ENCODE measurements around the gene FOXB1. TPM values are rescaled to one million over a fixed set of nuclear protein-coding genes. Genes with fewer than 3 reads are reported as not detected.

The FOXB1 gene
- total and polyA plus RNA-seq, 9 of the 15 experiments (the other 6 are each of a cell fraction or from before 2014, with no cell fraction given): not detected

DNA sequence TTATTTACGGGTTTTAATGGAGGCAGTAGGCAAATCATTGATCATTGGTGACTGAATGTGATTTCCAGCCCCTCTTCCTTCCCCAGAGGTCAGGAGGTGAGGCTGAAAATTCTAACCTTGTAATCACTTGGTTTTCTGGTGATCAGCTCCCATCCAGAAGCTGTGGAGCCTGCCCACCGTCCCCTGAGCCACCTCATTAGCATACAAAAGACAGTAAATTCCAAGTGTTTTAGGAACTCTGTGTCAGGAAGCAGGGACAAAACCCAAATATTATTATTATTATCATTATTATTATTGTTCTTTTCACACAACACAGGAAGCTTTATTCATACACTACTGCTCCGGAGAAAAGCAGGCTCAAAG lies 18.2 kb downstream of the FOXB1 start:
- Histone ChIP-seq H3K36me3 (ENCODE audit: control insufficient read depth, insufficient read depth, low read length) (no peaks in the 10 kb centered on the region), H3K4me2 (ENCODE audit: insufficient read depth, low read length) (no peak overlapping the region), H3K9me3 (replicated peaks; ENCODE audit: control insufficient read depth, insufficient read depth, low read depth, low read length) (no peaks in the 10 kb centered on the region), H3K27me3 (ENCODE audit: control insufficient read depth in 2 of 2, insufficient read depth in 2 of 2, low read length in 2 of 2) (0 out of 5 replicates have a peak, but pooled peaks cover 0 to 4% of the 10 kb centered on the region in 2 experiments), H3K9ac (ENCODE audit: insufficient read depth in 1 of 2, low read depth in 2 of 2, low read length in 2 of 2) (no peak overlapping the region), H3K27ac (ENCODE audit: extremely low read depth, low read depth, low read length) (no peak overlapping the region), H3K4me1 (replicated peaks in 1 of 2; ENCODE audit: control insufficient read depth in 2 of 2, insufficient read depth in 2 of 2, low read length in 2 of 2) (no peaks in the 10 kb centered on the region; a peak in 1 of 5 replicates), H3K4me3 (no peak overlapping the region), H2AFZ (ENCODE audit: low read depth, low read length) (no peak overlapping the region), H3K9me1 (ENCODE audit: control insufficient read depth, insufficient read depth, low read length) (no peaks in the 10 kb centered on the region), H3K79me2 (ENCODE audit: control insufficient read depth, insufficient read depth, low read length) (no peaks in the 10 kb centered on the region), H4K20me1 (replicated peaks; ENCODE audit: control insufficient read depth, insufficient read depth, low read length) (no peaks in the 10 kb centered on the region)
- DNase-seq (ENCODE audit: extremely low read depth in 1 of 4, low spot score in 3 of 4) (no peak), FAIRE-seq (no peak), ATAC-seq (no peak)
- intact Hi-C loops (cut with micrococcal nuclease) (no loop called here), in situ Hi-C loops (cut with MboI) (no loop called here)
- TF ChIP-seq SRSF9 (IDR thresholded peaks at IDR 0.05; ENCODE audit: borderline replicate concordance, low read depth, low read length) (no peak), MEF2D (tag; conservative IDR thresholded peaks at IDR 0.05; ENCODE audit: low read depth) (no peak), FIP1L1 (IDR thresholded peaks at IDR 0.05; ENCODE audit: low read depth, low read length, poor library complexity, severe bottlenecking) (no peak), ERF (CRISPR knock-in tag; IDR thresholded peaks at IDR 0.05) (no peak)
- ChIA-PET POLR2A (no interaction called here), CTCF (ENCODE audit: low intra/inter-chr PET ratio) (no interaction called here)
- BruUV-seq (replicated peaks): no TSS peak
- WGBS (ENCODE audit: insufficient coverage, low coverage, missing lambda C conversion rate): 5% methylated on average over 3 of the region's 3 CpGs

DNA sequence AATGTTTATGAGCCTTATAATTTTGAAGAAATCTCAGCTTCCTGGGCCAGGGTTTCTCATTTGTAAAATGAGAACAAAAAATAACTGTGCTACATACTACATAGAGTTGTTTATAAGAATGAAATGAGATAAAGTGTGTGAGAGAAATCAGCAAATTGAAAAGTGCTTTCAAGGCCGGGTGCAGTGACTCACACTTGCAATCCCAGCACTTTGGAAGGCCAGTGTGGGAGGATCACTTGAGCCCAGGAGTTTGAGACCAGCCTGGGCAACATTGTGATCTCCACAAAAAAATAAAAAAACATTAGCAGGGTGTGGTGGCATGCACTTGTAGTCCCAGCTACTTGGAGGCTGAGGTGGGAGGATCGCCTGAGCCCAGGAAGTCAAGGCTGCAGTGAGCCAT lies 22.4 kb downstream of the FOXB1 start:
- no peaks in the 10 kb centered on the region for H3K9me1 ChIP-seq (ENCODE audit: control insufficient read depth, insufficient read depth, low read length)
- ChIA-PET POLR2A (no interaction called here), CTCF (ENCODE audit: low intra/inter-chr PET ratio) (no interaction called here)
- WGBS (ENCODE audit: insufficient coverage, low coverage, missing lambda C conversion rate): 0% methylated on average over 2 of the region's 2 CpGs
- FAIRE-seq (no peak), DNase-seq (ENCODE audit: extremely low read depth in 1 of 4, low spot score in 3 of 4) (no peak), ATAC-seq (no peak)
- no peaks in the 10 kb centered on the region for H3K36me3 ChIP-seq (ENCODE audit: control insufficient read depth, insufficient read depth, low read length)
- no peaks in the 10 kb centered on the region; a peak in 1 of 5 replicates for H3K4me1 ChIP-seq (replicated peaks in 1 of 2; ENCODE audit: control insufficient read depth in 2 of 2, insufficient read depth in 2 of 2, low read length in 2 of 2)
- H3K4me3 ChIP-seq: no peak overlapping the region
- no peak overlapping the region for H2AFZ ChIP-seq (ENCODE audit: low read depth, low read length)
- intact Hi-C loops (cut with micrococcal nuclease): no loop called here
- no peaks in the 10 kb centered on the region for H3K79me2 ChIP-seq (ENCODE audit: control insufficient read depth, insufficient read depth, low read length)
- no peaks in the 10 kb centered on the region for H4K20me1 ChIP-seq (replicated peaks; ENCODE audit: control insufficient read depth, insufficient read depth, low read length)
- BruUV-seq (replicated peaks): no TSS peak
- in situ Hi-C loops (cut with MboI): no loop called here
- H3K27me3 ChIP-seq (ENCODE audit: control insufficient read depth in 2 of 2, insufficient read depth in 2 of 2, low read length in 2 of 2): 0 out of 5 replicates have a peak, but pooled peaks cover 0 to 4% of the 10 kb centered on the region in 2 experiments
- no peak overlapping the region for H3K9ac ChIP-seq (ENCODE audit: insufficient read depth in 1 of 2, low read depth in 2 of 2, low read length in 2 of 2)
- H3K4me2 ChIP-seq (ENCODE audit: insufficient read depth, low read length): no peak overlapping the region
- H3K9me3 ChIP-seq (replicated peaks; ENCODE audit: control insufficient read depth, insufficient read depth, low read depth, low read length): no peaks in the 10 kb centered on the region
- no peak overlapping the region for H3K27ac ChIP-seq (ENCODE audit: extremely low read depth, low read depth, low read length)
- no peak for TF ChIP-seq CBX3 (IDR thresholded peaks at IDR 0.05; ENCODE audit: borderline replicate concordance in 1 of 2, low read length in 2 of 2)
- TF ChIP-seq U2AF2 (optimal IDR thresholded peaks at IDR 0.05; ENCODE audit: low read depth, low read length): no peak
- TF ChIP-seq RAD21 (CRISPR knock-in tag; conservative IDR thresholded peaks at IDR 0.05 in 1 of 2, IDR thresholded peaks at IDR 0.05 in 1 of 2): no peak
- no peak for TF ChIP-seq NFYB (IDR thresholded peaks at IDR 0.05; ENCODE audit: extremely low read depth, insufficient read length)
- TF ChIP-seq HMG20A (CRISPR knock-in tag; conservative IDR thresholded peaks at IDR 0.05): no peak
- no peak for TF ChIP-seq RFX7 (CRISPR knock-in tag; IDR thresholded peaks at IDR 0.05)
- no peak for TF ChIP-seq FOXA1 (IDR thresholded peaks at IDR 0.05; ENCODE audit: borderline replicate concordance)
- TF ChIP-seq ZNF133 (CRISPR knock-in tag; IDR thresholded peaks at IDR 0.05): no peak
- TF ChIP-seq HOXB6 (CRISPR knock-in tag; IDR thresholded peaks at IDR 0.05; ENCODE audit: borderline replicate concordance): no peak
- no peak for TF ChIP-seq SP1 (CRISPR knock-in tag; IDR thresholded peaks at IDR 0.05)
- TF ChIP-seq, protein P1, sequence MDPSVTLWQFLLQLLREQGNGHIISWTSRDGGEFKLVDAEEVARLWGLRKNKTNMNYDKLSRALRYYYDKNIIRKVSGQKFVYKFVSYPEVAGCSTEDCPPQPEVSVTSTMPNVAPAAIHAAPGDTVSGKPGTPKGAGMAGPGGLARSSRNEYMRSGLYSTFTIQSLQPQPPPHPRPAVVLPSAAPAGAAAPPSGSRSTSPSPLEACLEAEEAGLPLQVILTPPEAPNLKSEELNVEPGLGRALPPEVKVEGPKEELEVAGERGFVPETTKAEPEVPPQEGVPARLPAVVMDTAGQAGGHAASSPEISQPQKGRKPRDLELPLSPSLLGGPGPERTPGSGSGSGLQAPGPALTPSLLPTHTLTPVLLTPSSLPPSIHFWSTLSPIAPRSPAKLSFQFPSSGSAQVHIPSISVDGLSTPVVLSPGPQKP (CRISPR knock-in tag; IDR thresholded peaks at IDR 0.05): no peak
